Ishikawa (cell line): ENCODE data around the gene IFNK.

ENCODE experiments used
- CEBPB ChIP-seq: IDR thresholded peaks from 2 replicates; pipeline ENCODE4 v1.6.1; 2012
- CREB1 ChIP-seq: IDR thresholded peaks from 2 replicates; pipeline ENCODE4 v1.6.1; 2012; ENCODE audit warnings: low read depth
- EGR1 ChIP-seq: IDR thresholded peaks from 2 replicates; pipeline ENCODE4 v1.6.1; 2012
- EP300 ChIP-seq: IDR thresholded peaks from 2 replicates; pipeline ENCODE4 v1.6.1; 2012; ENCODE audit warnings: borderline replicate concordance
- FOXM1 ChIP-seq: IDR thresholded peaks from 2 replicates; pipeline ENCODE4 v1.6.1; 2012; ENCODE audit warnings: low read depth, borderline replicate concordance
- MAX ChIP-seq: IDR thresholded peaks from 2 replicates; pipeline ENCODE4 v1.6.1; 2012
- NFIC ChIP-seq: IDR thresholded peaks from 2 replicates; pipeline ENCODE4 v1.6.1; 2012
- RAD21 ChIP-seq: IDR thresholded peaks from 2 replicates; pipeline ENCODE4 v1.6.1; 2012; ENCODE audit warnings: low read depth
- TAF1 ChIP-seq: IDR thresholded peaks from 2 replicates; pipeline ENCODE4 v1.6.1; 2012; ENCODE audit warnings: low read depth, mild to moderate bottlenecking
- TCF12 ChIP-seq: IDR thresholded peaks from 2 replicates; pipeline ENCODE4 v1.6.1; 2012; ENCODE audit warnings: low read depth
- TEAD4 ChIP-seq: IDR thresholded peaks from 2 replicates; pipeline ENCODE4 v1.6.1; 2012
- YY1 ChIP-seq: IDR thresholded peaks from 2 replicates; pipeline ENCODE4 v1.6.1; 2012; ENCODE audit warnings: low read depth
- ZBTB7A ChIP-seq: IDR thresholded peaks from 2 replicates; pipeline ENCODE4 v1.6.1; 2012; ENCODE audit warnings: low read depth
- TF ChIP-seq, protein P1 (sequence below): IDR thresholded peaks from 2 replicates; pipeline ENCODE4 v1.6.1; 2012; ENCODE audit warnings: low read depth, mild to moderate bottlenecking
- TF ChIP-seq, protein P2 (sequence below): IDR thresholded peaks from 2 replicates; pipeline ENCODE4 v1.6.1; 2012

IFNK gene

DNA sequence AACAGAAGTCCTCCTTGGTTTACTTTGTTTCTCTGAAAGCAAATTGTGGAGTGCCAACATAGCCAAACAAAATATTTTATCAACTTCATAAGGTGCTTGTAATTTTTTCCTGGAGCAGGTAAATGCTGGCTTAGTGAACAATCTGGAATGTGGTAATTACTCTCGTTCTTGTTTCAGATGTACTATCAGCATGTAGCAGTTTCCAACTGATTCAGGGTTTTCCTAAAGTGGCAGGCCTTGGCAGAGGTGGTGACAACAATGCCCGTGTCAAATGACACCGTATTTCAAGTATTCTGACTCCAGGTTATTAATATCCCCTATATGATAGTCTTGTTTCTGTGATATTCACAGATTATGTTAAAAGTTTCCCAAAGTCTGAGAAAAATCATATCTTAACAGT is 48.0 kb downstream of the IFNK start:
- TF ChIP-seq CEBPB (no peak), ZBTB7A (no peak), TAF1 (no peak), CREB1 (no peak), MAX (no peak), RAD21 (no peak), YY1 (no peak), NFIC (no peak), TEAD4 (no peak)
- TF ChIP-seq, protein P1, sequence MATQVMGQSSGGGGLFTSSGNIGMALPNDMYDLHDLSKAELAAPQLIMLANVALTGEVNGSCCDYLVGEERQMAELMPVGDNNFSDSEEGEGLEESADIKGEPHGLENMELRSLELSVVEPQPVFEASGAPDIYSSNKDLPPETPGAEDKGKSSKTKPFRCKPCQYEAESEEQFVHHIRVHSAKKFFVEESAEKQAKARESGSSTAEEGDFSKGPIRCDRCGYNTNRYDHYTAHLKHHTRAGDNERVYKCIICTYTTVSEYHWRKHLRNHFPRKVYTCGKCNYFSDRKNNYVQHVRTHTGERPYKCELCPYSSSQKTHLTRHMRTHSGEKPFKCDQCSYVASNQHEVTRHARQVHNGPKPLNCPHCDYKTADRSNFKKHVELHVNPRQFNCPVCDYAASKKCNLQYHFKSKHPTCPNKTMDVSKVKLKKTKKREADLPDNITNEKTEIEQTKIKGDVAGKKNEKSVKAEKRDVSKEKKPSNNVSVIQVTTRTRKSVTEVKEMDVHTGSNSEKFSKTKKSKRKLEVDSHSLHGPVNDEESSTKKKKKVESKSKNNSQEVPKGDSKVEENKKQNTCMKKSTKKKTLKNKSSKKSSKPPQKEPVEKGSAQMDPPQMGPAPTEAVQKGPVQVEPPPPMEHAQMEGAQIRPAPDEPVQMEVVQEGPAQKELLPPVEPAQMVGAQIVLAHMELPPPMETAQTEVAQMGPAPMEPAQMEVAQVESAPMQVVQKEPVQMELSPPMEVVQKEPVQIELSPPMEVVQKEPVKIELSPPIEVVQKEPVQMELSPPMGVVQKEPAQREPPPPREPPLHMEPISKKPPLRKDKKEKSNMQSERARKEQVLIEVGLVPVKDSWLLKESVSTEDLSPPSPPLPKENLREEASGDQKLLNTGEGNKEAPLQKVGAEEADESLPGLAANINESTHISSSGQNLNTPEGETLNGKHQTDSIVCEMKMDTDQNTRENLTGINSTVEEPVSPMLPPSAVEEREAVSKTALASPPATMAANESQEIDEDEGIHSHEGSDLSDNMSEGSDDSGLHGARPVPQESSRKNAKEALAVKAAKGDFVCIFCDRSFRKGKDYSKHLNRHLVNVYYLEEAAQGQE, result no peak

- TF ChIP-seq TAF1 (no peak), CEBPB (no peak), TEAD4 (no peak), EP300 (no peak), FOXM1 (no peak), ZBTB7A (no peak), TCF12 (no peak), RAD21 (no peak)
These were observed 48.5 kb downstream of the IFNK start for GRCh38 chr9:27572566-27572917.

DNA sequence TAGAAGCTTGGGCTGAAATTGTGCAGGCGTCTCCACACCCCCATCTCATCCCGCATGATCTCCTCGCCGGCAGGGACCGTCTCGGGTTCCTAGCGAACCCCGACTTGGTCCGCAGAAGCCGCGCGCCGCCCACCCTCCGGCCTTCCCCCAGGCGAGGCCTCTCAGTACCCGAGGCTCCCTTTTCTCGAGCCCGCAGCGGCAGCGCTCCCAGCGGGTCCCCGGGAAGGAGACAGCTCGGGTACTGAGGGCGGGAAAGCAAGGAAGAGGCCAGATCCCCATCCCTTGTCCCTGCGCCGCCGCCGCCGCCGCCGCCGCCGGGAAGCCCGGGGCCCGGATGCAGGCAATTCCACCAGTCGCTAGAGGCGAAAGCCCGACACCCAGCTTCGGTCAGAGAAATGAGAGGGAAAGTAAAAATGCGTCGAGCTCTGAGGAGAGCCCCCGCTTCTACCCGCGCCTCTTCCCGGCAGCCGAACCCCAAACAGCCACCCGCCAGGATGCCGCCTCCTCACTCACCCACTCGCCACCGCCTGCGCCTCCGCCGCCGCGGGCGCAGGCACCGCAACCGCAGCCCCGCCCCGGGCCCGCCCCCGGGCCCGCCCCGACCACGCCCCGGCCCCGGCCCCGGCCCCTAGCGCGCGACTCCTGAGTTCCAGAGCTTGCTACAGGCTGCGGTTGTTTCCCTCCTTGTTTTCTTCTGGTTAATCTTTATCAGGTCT is 49.0 kb downstream of the IFNK start, which contains the start of gene C9orf72:
TSS of gene C9orf72 (minus strand) at position 564 of the 716 bp plus-strand sequence. CDS start 6,361 bp downstream, outside the sequence.
- TF ChIP-seq, protein P2, sequence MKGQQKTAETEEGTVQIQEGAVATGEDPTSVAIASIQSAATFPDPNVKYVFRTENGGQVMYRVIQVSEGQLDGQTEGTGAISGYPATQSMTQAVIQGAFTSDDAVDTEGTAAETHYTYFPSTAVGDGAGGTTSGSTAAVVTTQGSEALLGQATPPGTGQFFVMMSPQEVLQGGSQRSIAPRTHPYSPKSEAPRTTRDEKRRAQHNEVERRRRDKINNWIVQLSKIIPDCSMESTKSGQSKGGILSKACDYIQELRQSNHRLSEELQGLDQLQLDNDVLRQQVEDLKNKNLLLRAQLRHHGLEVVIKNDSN, result no peak
- peak; percentile 75 for TF ChIP-seq EGR1
- no peak; the same call in 1 of the 2 replicates for TF ChIP-seq ZBTB7A
- TF ChIP-seq EP300, result no peak
- no peak for TF ChIP-seq FOXM1
- no peak for TF ChIP-seq TCF12

- TF ChIP-seq RAD21 (no peak), YY1 (peak; percentile 84), CREB1 (peak; percentile 98), ZBTB7A (no peak), EP300 (no peak), TCF12 (no peak; the same call in 1 of the 2 replicates), MAX (peak; percentile 80), CEBPB (peak; percentile 53; the same call in 1 of the 2 replicates), EGR1 (peak; percentile 90), TAF1 (peak; percentile 52; the same call in 1 of the 2 replicates)
- TF ChIP-seq, protein P2, result peak; percentile 56; the same call in 1 of the 2 replicates
- TF ChIP-seq, protein P1, result peak; percentile 32; the same call in 1 of the 2 replicates
These were observed 49.8 kb downstream of the IFNK start for GRCh38 chr9:27573634-27574590.
